Measurements from ENCODE around the gene SLC25A11. TPM values are rescaled to one million over a fixed set of nuclear protein-coding genes. Genes with fewer than 3 reads are reported as not detected.

The SLC25A11 gene
- total and polyA plus RNA-seq, 9 donors = 39.8 to 60.3 (median 55.9) TPM

- Histone ChIP-seq H3K4me1 (ENCODE audit: control insufficient read depth, insufficient read depth, low read length) (peaks cover 42% of the 10 kb centered on the region), H3K9me3 (replicated peaks; ENCODE audit: control insufficient read depth, low read depth, low read length) (no peaks in the 10 kb centered on the region), H3K27ac (ENCODE audit: low read length) (peak within 1 kb of the TSS; percentile 100), H3K27me3 (ENCODE audit: control insufficient read depth, insufficient read depth, low read length) (no peaks in the 10 kb centered on the region), H3K4me3 (ENCODE audit: low read length) (peak within 1 kb of the TSS; percentile 88), H3K36me3 (ENCODE audit: control insufficient read depth, insufficient read depth, low read length) (peaks cover 44% of the 10 kb centered on the region)
- WGBS (ENCODE audit: insufficient coverage) = under 1% methylated on average over 51 of the region's 66 CpGs
- peak; percentile 99 for DNase-seq
Measured at GRCh38 chr17:4967539-4968485, 28.0 kb upstream of the SLC25A11 start, which contains the start of gene SPAG7. Gene SPAG7, minus strand, starts transcription at chr17:4967817. Its CDS starts 13 bp downstream, at chr17:4967804.

- Histone ChIP-seq H3K27ac (ENCODE audit: low read length) (peak overlapping the region; percentile 100), H3K27me3 (ENCODE audit: control insufficient read depth, insufficient read depth, low read length) (no peaks in the 10 kb centered on the region), H3K4me3 (ENCODE audit: low read length) (peak overlapping the region; percentile 88), H3K4me1 (ENCODE audit: control insufficient read depth, insufficient read depth, low read length) (peaks cover 37% of the 10 kb centered on the region), H3K9me3 (replicated peaks; ENCODE audit: control insufficient read depth, low read depth, low read length) (no peaks in the 10 kb centered on the region), H3K36me3 (ENCODE audit: control insufficient read depth, insufficient read depth, low read length) (peaks cover 41% of the 10 kb centered on the region)
- DNase-seq = peak; percentile 100
- WGBS (ENCODE audit: insufficient coverage) = under 1% methylated on average over 31 of the region's 42 CpGs
Measured at GRCh38 chr17:4966844-4967538, 27.1 kb upstream of the SLC25A11 start.

- Histone ChIP-seq H3K9me3 (replicated peaks; ENCODE audit: control insufficient read depth, low read depth, low read length) (no peaks in the 10 kb centered on the region), H3K36me3 (ENCODE audit: control insufficient read depth, insufficient read depth, low read length) (peaks cover 31% of the 10 kb centered on the region), H3K4me1 (ENCODE audit: control insufficient read depth, insufficient read depth, low read length) (peaks cover 37% of the 10 kb centered on the region), H3K27ac (ENCODE audit: low read length) (no peak overlapping the region), H3K4me3 (ENCODE audit: low read length) (no peak overlapping the region), H3K27me3 (ENCODE audit: control insufficient read depth, insufficient read depth, low read length) (no peaks in the 10 kb centered on the region)
- WGBS (ENCODE audit: insufficient coverage) = 89% methylated on average over 6 of the region's 15 CpGs
- no peak for DNase-seq
Measured at GRCh38 chr17:4965311-4965986, 25.6 kb upstream of the SLC25A11 start.

- H3K27ac ChIP-seq (ENCODE audit: low read length) = no peak overlapping the region
- H3K9me3 ChIP-seq (replicated peaks; ENCODE audit: control insufficient read depth, low read depth, low read length) = no peaks in the 10 kb centered on the region
- peaks cover 24% of the 10 kb centered on the region for H3K4me1 ChIP-seq (ENCODE audit: control insufficient read depth, insufficient read depth, low read length)
- no peak for DNase-seq
- WGBS (ENCODE audit: insufficient coverage) = 60% methylated on average over 5 of the region's 9 CpGs
- no peaks in the 10 kb centered on the region for H3K27me3 ChIP-seq (ENCODE audit: control insufficient read depth, insufficient read depth, low read length)
- no peak overlapping the region for H3K4me3 ChIP-seq (ENCODE audit: low read length)
- peaks cover 53% of the 10 kb centered on the region for H3K36me3 ChIP-seq (ENCODE audit: control insufficient read depth, insufficient read depth, low read length)
Measured at GRCh38 chr17:4960279-4960922, 20.6 kb upstream of the SLC25A11 start.

- Histone ChIP-seq H3K27ac (ENCODE audit: low read length) (peak overlapping the region; percentile 65), H3K27me3 (ENCODE audit: control insufficient read depth, insufficient read depth, low read length) (no peaks in the 10 kb centered on the region), H3K36me3 (ENCODE audit: control insufficient read depth, insufficient read depth, low read length) (peaks cover 55% of the 10 kb centered on the region), H3K4me1 (ENCODE audit: control insufficient read depth, insufficient read depth, low read length) (peaks cover 26% of the 10 kb centered on the region), H3K4me3 (ENCODE audit: low read length) (no peak overlapping the region), H3K9me3 (replicated peaks; ENCODE audit: control insufficient read depth, low read depth, low read length) (no peaks in the 10 kb centered on the region)
- WGBS (ENCODE audit: insufficient coverage) = 83% methylated on average over 12 of the region's 18 CpGs
- DNase-seq = no peak
Measured at GRCh38 chr17:4959261-4959965, 19.6 kb upstream of the SLC25A11 start.

GRCh38 chr17:4958102-4958501 is 18.3 kb upstream of the SLC25A11 start:
- Histone ChIP-seq H3K27me3 (ENCODE audit: control insufficient read depth, insufficient read depth, low read length) (no peaks in the 10 kb centered on the region), H3K4me1 (ENCODE audit: control insufficient read depth, insufficient read depth, low read length) (peaks cover 33% of the 10 kb centered on the region), H3K9me3 (replicated peaks; ENCODE audit: control insufficient read depth, low read depth, low read length) (no peaks in the 10 kb centered on the region), H3K4me3 (ENCODE audit: low read length) (no peak overlapping the region), H3K27ac (ENCODE audit: low read length) (peak overlapping the region; percentile 7), H3K36me3 (ENCODE audit: control insufficient read depth, insufficient read depth, low read length) (peaks cover 55% of the 10 kb centered on the region)
- DNase-seq = no peak
- WGBS (ENCODE audit: insufficient coverage) = 89% methylated on average over 2 of the region's 3 CpGs

GRCh38 chr17:4956493-4957061 is 16.7 kb upstream of the SLC25A11 start:
- Histone ChIP-seq H3K27me3 (ENCODE audit: control insufficient read depth, insufficient read depth, low read length) (no peaks in the 10 kb centered on the region), H3K36me3 (ENCODE audit: control insufficient read depth, insufficient read depth, low read length) (peaks cover 53% of the 10 kb centered on the region), H3K9me3 (replicated peaks; ENCODE audit: control insufficient read depth, low read depth, low read length) (no peaks in the 10 kb centered on the region), H3K4me3 (ENCODE audit: low read length) (no peak overlapping the region), H3K27ac (ENCODE audit: low read length) (no peak overlapping the region), H3K4me1 (ENCODE audit: control insufficient read depth, insufficient read depth, low read length) (peaks cover 43% of the 10 kb centered on the region)
- 75% methylated on average over 5 of the region's 10 CpGs for WGBS (ENCODE audit: insufficient coverage)
- DNase-seq = no peak

GRCh38 chr17:4955091-4955490 is 15.2 kb upstream of the SLC25A11 start:
- no peak overlapping the region for H3K27ac ChIP-seq (ENCODE audit: low read length)
- DNase-seq = no peak
- peaks cover 58% of the 10 kb centered on the region for H3K4me1 ChIP-seq (ENCODE audit: control insufficient read depth, insufficient read depth, low read length)
- H3K27me3 ChIP-seq (ENCODE audit: control insufficient read depth, insufficient read depth, low read length) = no peaks in the 10 kb centered on the region
- WGBS (ENCODE audit: insufficient coverage) = 95% methylated on average over 4 of the region's 8 CpGs
- H3K36me3 ChIP-seq (ENCODE audit: control insufficient read depth, insufficient read depth, low read length) = peaks cover 44% of the 10 kb centered on the region
- H3K4me3 ChIP-seq (ENCODE audit: low read length) = no peak overlapping the region
- H3K9me3 ChIP-seq (replicated peaks; ENCODE audit: control insufficient read depth, low read depth, low read length) = no peaks in the 10 kb centered on the region

GRCh38 chr17:4953451-4953961 is 13.7 kb upstream of the SLC25A11 start:
- no peaks in the 10 kb centered on the region for H3K9me3 ChIP-seq (replicated peaks; ENCODE audit: control insufficient read depth, low read depth, low read length)
- H3K36me3 ChIP-seq (ENCODE audit: control insufficient read depth, insufficient read depth, low read length) = peaks cover 31% of the 10 kb centered on the region
- peak overlapping the region; percentile 86 for H3K27ac ChIP-seq (ENCODE audit: low read length)
- peak overlapping the region; percentile 90 for H3K4me3 ChIP-seq (ENCODE audit: low read length)
- DNase-seq = peak; percentile 71
- 65% methylated on average over 12 of the region's 14 CpGs for WGBS (ENCODE audit: insufficient coverage)
- H3K4me1 ChIP-seq (ENCODE audit: control insufficient read depth, insufficient read depth, low read length) = peaks cover 52% of the 10 kb centered on the region
- no peaks in the 10 kb centered on the region for H3K27me3 ChIP-seq (ENCODE audit: control insufficient read depth, insufficient read depth, low read length)
